Measurements from ENCODE around the gene TAT.
A peak's percentile ranks its signal among the peaks of the same experiment; 100 is the strongest.

DNA sequence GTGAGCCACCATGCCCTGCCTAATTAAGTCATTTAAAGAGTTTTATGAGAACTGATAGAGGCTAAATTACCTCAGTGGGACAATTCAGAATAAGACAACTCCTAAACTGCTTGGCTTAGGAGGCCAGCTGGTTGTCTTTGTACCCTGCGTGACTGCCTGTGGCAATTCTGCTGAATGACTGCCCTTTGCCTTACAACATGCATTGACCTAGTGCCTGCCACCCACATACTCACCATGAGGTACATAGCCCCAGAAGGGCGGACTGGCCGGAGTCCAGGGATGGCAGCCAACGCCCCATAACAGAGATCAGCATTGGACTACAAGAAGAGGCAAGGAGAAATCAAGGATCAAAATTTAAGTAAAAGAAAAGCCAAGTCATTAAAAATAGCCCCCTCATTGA lies 7.3 kb downstream of the TAT start:
- peak; percentile 50 for TF ChIP-seq POLR2A (IDR thresholded peaks at IDR 0.05)
- TF ChIP-seq, protein P1, sequence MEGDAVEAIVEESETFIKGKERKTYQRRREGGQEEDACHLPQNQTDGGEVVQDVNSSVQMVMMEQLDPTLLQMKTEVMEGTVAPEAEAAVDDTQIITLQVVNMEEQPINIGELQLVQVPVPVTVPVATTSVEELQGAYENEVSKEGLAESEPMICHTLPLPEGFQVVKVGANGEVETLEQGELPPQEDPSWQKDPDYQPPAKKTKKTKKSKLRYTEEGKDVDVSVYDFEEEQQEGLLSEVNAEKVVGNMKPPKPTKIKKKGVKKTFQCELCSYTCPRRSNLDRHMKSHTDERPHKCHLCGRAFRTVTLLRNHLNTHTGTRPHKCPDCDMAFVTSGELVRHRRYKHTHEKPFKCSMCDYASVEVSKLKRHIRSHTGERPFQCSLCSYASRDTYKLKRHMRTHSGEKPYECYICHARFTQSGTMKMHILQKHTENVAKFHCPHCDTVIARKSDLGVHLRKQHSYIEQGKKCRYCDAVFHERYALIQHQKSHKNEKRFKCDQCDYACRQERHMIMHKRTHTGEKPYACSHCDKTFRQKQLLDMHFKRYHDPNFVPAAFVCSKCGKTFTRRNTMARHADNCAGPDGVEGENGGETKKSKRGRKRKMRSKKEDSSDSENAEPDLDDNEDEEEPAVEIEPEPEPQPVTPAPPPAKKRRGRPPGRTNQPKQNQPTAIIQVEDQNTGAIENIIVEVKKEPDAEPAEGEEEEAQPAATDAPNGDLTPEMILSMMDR (IDR thresholded peaks at IDR 0.05), result no peak

Measured in right lobe of liver (tissue), 4 donors.